Osteocyte (in vitro differentiated cells): Measurements from ENCODE around the gene SPINK1. TPM values are rescaled to one million over a fixed set of nuclear protein-coding genes. Genes with fewer than 3 reads are reported as not detected.

Experiments
- DNase-seq: peaks from one replicate; pipeline ENCODE4 v3.0.0; 2021; ENCODE audit warnings: mixed read lengths; ENCODE audit not compliant: unreplicated experiment; ENCODE audit errors: extremely low spot score
- H3K27ac Mint-ChIP-seq: one replicate; pipeline ENCODE4 v1.8.0; 2021; ENCODE audit warnings: mild to moderate bottlenecking, mixed read lengths; ENCODE audit not compliant: unreplicated experiment
- H3K27me3 Mint-ChIP-seq: one replicate; pipeline ENCODE4 v1.8.0; 2021; ENCODE audit warnings: mixed read lengths; ENCODE audit not compliant: unreplicated experiment
- H3K36me3 Mint-ChIP-seq: one replicate; pipeline ENCODE4 v1.8.0; 2021; ENCODE audit warnings: mixed read lengths; ENCODE audit not compliant: unreplicated experiment
- H3K4me1 Mint-ChIP-seq: one replicate; pipeline ENCODE4 v1.8.0; 2021; ENCODE audit warnings: mixed read lengths; ENCODE audit not compliant: unreplicated experiment
- H3K4me3 Mint-ChIP-seq: one replicate; pipeline ENCODE4 v1.8.0; 2021; ENCODE audit warnings: mild to moderate bottlenecking, moderate library complexity, mixed read lengths; ENCODE audit not compliant: unreplicated experiment
- H3K9me3 Mint-ChIP-seq: one replicate; pipeline ENCODE4 v1.8.0; 2021; ENCODE audit warnings: mixed read lengths; ENCODE audit not compliant: unreplicated experiment
- total RNA-seq: library from RNA; stranded (reverse); gene quantifications from 2 replicates; pipeline ENCODE4 v1.2.1, GENCODE V29; 2021
- TF ChIP-seq, protein P1 (sequence below): fragments of 200-600 bp; sonication (generic); IDR thresholded peaks from 2 replicates; pipeline ENCODE4 v1.5.0; 2021; ENCODE audit warnings: antibody characterized with exemption, mild to moderate bottlenecking, moderate library complexity

Gene SPINK1
- total RNA-seq, 1 donor from 2014 or later: not detected

DNA sequence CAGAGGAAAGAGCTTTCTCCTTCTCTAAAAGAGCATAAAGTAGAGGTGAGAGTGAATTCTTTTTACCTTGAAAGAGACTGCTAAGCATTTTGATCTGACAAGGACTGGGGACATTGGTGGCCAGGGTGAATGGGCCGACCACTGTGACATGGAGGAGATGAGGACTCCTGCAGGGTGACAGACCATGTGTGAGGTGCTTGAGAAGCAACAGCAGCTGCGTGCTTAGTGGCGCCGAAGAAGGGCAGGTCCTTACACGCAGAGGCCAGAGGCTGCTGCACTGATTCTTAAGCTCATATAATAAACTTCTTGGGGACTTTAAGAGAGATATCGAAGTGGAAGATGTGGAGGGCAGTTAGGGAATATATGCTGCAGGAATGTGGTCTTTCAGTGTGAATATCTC, 40.3 kb downstream of the SPINK1 start:
- Mint-ChIP-seq H3K27ac (no peak overlapping the region), H3K4me1 (no peaks in the 10 kb centered on the region), H3K36me3 (no peaks in the 10 kb centered on the region), H3K4me3 (no peak overlapping the region), H3K9me3 (no peaks in the 10 kb centered on the region), H3K27me3 (peaks cover 5% of the 10 kb centered on the region)
- TF ChIP-seq, protein P1, sequence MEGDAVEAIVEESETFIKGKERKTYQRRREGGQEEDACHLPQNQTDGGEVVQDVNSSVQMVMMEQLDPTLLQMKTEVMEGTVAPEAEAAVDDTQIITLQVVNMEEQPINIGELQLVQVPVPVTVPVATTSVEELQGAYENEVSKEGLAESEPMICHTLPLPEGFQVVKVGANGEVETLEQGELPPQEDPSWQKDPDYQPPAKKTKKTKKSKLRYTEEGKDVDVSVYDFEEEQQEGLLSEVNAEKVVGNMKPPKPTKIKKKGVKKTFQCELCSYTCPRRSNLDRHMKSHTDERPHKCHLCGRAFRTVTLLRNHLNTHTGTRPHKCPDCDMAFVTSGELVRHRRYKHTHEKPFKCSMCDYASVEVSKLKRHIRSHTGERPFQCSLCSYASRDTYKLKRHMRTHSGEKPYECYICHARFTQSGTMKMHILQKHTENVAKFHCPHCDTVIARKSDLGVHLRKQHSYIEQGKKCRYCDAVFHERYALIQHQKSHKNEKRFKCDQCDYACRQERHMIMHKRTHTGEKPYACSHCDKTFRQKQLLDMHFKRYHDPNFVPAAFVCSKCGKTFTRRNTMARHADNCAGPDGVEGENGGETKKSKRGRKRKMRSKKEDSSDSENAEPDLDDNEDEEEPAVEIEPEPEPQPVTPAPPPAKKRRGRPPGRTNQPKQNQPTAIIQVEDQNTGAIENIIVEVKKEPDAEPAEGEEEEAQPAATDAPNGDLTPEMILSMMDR: no peak
- no peak for DNase-seq

- Mint-ChIP-seq H3K27me3 (peaks cover 2% of the 10 kb centered on the region), H3K4me1 (no peaks in the 10 kb centered on the region), H3K4me3 (no peak overlapping the region), H3K27ac (no peak overlapping the region), H3K9me3 (no peaks in the 10 kb centered on the region), H3K36me3 (no peaks in the 10 kb centered on the region)
- no peak for DNase-seq
- TF ChIP-seq, protein P1: no peak
Measured at GRCh38 chr5:147789820-147790219, 41.7 kb downstream of the SPINK1 start.

DNA sequence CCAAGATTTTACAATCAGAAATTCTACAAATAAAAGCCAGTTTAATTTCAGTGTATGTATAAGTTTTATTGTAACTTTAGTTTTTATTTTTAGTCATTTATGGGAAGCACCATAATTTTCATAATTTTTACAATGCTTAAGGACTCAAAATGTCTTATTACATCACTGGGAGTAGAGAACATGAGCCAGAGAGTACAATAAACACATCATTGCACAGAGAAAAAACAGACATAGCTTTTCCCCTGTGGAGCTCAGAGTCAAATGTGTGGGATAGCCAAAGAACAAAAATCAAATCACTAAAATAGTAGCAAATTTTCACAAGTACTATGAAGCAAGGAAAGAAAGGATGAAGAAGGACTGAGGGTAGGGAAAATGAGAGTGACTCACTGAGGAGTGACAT, 43.4 kb downstream of the SPINK1 start:
- Mint-ChIP-seq H3K9me3 (no peaks in the 10 kb centered on the region), H3K4me3 (no peak overlapping the region), H3K4me1 (no peaks in the 10 kb centered on the region), H3K27ac (no peak overlapping the region), H3K27me3 (peaks cover 7% of the 10 kb centered on the region), H3K36me3 (no peaks in the 10 kb centered on the region)
- TF ChIP-seq, protein P1: no peak
- DNase-seq: no peak

GRCh38 chr5:147786142-147786541, 45.3 kb downstream of the SPINK1 start:
- Mint-ChIP-seq H3K4me3 (no peak overlapping the region), H3K9me3 (no peaks in the 10 kb centered on the region), H3K36me3 (no peaks in the 10 kb centered on the region), H3K4me1 (peaks cover 14% of the 10 kb centered on the region), H3K27ac (no peak overlapping the region), H3K27me3 (peaks cover 7% of the 10 kb centered on the region)
- TF ChIP-seq, protein P1: no peak
- DNase-seq: no peak

DNA sequence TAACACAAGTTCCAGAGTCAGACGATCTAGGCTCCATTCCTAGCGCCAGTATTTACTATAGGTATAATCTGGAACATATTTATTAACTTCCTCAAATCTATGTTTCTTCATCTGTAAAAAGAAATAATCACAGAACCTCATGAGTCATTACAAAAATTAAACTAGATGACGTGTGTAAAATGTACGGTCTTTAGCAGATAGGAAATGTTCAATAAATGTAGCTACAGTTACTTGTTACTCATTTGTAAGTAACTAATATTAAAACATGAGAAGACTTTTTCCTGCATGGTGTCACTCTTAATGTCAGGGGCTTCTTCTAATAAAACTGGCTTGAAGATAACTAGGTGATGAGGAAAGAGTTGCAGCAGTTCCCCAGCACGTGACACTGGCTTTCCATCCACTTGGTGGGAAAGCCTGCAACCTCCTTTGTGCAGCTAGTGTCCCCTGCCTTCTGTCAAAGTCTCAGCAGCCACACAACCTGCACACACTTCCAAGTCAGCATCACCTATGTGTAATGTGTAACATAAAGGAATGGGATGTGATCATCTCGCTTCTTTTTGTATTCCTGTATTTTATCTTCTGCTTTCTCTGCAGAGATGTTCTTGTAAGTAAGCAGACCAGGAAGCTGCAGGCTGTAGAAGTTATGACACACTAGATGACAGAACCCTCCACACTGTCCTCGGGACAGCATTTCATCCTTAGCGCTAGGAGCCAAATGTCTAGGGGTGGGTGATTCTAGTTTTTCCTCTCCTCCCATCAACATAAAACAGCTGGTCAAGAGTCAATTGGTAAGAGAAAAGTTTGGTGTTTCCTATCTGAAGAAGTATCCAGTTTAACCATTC, 47.1 kb downstream of the SPINK1 start:
- TF ChIP-seq, protein P1: no peak
- Mint-ChIP-seq H3K4me1 (peaks cover 14% of the 10 kb centered on the region), H3K9me3 (no peaks in the 10 kb centered on the region), H3K36me3 (no peaks in the 10 kb centered on the region), H3K27me3 (peaks cover 7% of the 10 kb centered on the region), H3K4me3 (no peak overlapping the region), H3K27ac (no peak overlapping the region)
- no peak for DNase-seq
